H7 (cell line): Measurements from ENCODE around the gene CD7. TPM values are rescaled to one million over a fixed set of nuclear protein-coding genes. Genes with fewer than 3 reads are reported as not detected.
"Not testable (repeated sequence)": the region's sequence is repeated elsewhere in the genome, so short reads cannot be mapped to it uniquely, and the experiment has no call there.

Experiments used
- DNase-seq: peaks from one replicate; pipeline ENCODE4 v3.0.0; 2012
- H3K27me3 ChIP-seq: 2 replicates; pipeline ENCODE4 v1.6.0; 2011; ENCODE audit warnings: mild to moderate bottlenecking, low read length; ENCODE audit not compliant: control insufficient read depth, insufficient read depth
- H3K36me3 ChIP-seq: replicated peaks from 2 replicates; pipeline ENCODE4 v1.5.1; 2011; ENCODE audit warnings: low read length; ENCODE audit not compliant: control insufficient read depth, insufficient read depth
- H3K4me3 ChIP-seq: 2 replicates; pipeline ENCODE4 v1.5.1; 2011; ENCODE audit warnings: low read depth, mild to moderate bottlenecking, control low read depth, low read length, moderate library complexity; ENCODE audit not compliant: insufficient read depth
- total RNA-seq: library from RNA; depleted of rRNA; stranded (reverse); fragments of >200 nt; shearing (Covaris generic); gene quantifications from 2 replicates; pipeline ENCODE4 v1.2.3, GENCODE V29; 2014

The CD7 gene
- total RNA-seq, 1 experiment from 2014 or later: 0.38 TPM

DNA sequence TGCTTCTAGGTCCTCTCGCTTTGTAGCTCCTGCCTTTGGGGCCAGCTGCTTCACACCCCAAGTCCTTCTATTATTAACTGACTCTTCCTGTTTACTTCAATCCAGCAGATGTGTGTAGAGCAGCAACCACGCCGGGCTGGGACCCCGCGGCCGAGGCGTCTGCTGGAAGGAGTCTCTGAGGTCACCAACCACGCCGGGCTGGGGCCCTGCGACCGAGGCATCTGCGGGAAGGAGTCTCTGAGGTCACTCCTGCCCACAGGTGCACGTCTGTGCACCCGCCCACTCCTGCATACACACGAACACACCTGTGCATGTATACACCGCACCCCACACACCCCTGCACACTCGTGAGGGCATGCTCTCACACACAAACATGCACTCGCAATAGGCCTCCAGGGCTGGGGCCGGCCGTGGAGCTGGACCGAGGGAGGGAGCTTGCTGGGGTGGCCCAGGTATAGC, 33.9 kb upstream of the CD7 start:
- no peaks in the 10 kb centered on the region for H3K27me3 ChIP-seq
- DNase-seq: no peak
- no peaks in the 10 kb centered on the region for H3K36me3 ChIP-seq
- no peak overlapping the region for H3K4me3 ChIP-seq

DNA sequence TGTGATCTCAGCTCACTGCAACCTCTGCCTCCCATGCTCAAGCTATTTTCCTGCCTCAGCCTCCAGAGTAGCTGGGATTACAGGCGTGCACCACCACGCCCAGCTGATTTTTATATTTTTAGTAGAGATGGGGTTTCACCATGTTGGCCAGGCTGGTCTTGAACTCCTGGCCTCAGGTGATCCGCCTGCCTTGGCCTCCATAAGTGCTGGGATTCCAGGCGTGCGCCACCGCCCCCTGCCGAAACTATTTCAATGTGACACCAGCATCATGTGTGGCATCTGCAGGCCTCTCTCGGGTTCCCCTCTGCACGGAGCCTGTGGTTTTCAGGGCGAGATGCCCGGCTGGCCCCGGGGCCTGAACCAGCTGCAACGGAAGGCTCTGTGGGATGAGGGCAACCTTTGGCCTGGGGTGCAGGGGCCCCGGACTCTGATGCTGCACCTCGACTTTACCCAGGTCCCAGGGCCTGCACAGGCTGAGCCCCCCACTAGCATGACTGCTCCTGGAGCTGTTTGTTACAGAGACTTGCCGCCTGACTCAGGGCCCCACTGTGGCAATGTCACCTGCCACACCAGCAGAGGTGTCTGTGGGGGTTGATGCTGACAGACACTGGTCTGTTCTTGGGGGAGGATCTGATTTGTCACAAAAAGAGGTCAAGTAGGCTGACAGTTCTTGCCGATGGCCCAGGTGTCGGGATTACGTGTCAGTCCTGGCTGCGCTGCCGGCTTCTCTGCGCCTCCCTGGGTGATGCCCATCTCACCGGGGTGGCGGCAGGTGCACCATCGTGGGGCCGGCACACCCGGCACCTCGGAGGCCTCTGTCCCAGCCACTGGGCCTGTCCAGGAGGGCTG, 33.0 kb upstream of the CD7 start:
- H3K27me3 ChIP-seq: no peaks in the 10 kb centered on the region
- DNase-seq: peak; percentile 58
- H3K36me3 ChIP-seq: no peaks in the 10 kb centered on the region
- no peak overlapping the region for H3K4me3 ChIP-seq

DNA sequence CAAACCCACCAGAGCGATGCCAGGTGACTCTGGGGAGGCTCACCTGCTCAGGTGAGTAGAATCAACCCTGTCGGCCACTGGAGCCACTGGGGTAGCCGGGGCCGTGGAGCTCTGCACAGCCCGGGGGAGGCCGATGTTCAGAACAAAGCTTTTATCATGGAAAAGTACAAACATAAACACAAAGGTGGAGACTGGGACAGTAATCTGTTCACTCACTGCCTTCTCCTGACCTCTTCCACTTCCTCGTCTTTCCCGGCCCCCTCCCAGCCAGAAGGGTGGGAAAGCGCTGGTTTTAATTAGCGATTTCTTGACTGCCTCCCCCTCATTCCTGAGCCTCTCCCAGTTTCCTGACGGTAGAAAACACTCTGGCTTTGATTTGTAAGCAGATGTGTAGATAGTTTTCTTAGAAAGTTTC, 31.9 kb upstream of the CD7 start:
- H3K27me3 ChIP-seq: no peaks in the 10 kb centered on the region
- peak; percentile 61 for DNase-seq
- no peaks in the 10 kb centered on the region for H3K36me3 ChIP-seq
- no peak overlapping the region for H3K4me3 ChIP-seq

DNA sequence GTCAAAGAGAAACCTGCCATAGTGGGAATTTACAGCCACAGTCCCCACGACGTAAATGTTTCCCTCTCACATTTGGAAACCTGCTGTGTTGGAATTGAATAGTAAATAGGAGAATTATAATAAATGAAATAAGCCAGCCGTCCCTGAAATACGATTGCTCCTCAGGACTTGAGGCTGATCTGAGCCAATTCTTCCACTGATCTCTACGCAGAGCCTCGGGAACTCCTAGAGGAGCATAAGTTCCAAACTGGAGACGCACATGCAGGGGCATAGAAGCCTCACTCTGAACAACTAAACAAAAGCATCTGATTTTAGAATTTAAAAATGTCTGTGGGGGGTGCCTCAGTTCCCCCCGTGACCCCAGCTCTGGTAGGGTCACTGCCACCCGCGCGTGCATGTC, 31.5 kb upstream of the CD7 start:
- H3K4me3 ChIP-seq: no peak overlapping the region
- H3K36me3 ChIP-seq: no peaks in the 10 kb centered on the region
- no peaks in the 10 kb centered on the region for H3K27me3 ChIP-seq
- DNase-seq: no peak

DNA sequence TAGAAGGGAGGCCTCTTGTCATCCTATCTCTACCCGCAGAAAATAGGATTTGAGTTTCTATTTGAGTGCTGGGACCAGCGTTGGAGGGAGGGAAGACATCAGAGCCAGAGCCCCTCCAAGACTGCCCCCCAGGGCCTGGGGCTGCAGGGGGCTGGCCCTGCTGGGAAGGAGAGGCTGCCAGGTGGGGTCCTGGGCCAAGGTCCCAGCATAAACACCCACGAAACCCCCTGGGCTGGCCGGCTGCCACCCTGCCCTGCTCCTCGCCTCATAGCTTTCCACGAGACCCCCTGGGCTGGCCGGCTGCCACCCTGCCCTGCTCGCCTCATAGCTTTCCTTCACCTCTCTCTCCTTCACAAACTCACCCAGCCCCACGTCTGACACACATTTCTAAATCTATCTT, 31.0 kb upstream of the CD7 start:
- DNase-seq: no peak
- Histone ChIP-seq H3K36me3 (no peaks in the 10 kb centered on the region), H3K4me3 (no peak overlapping the region), H3K27me3 (no peaks in the 10 kb centered on the region)

DNA sequence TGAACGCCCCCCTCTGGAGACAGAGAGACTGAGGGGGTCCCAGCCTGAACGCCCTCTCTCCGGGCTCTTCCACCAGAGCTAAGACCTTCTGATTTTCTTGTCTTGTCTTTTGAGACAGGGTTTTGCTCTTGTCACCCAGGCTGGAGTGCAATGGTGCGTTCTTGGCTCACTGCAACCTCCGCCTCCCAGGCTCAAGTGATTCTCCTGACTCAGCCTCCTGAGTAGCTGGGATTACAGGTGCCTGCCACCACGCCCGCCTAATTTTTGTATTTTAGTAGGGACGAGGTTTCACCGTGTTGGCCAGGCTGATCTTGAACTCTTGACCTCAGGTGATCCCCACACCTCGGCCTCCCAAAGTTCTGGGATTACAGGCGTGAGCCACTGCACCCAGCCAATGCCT, 30.6 kb upstream of the CD7 start:
- H3K4me3 ChIP-seq, H3K36me3 ChIP-seq, DNase-seq, H3K27me3 ChIP-seq: not testable (repeated sequence)

DNA sequence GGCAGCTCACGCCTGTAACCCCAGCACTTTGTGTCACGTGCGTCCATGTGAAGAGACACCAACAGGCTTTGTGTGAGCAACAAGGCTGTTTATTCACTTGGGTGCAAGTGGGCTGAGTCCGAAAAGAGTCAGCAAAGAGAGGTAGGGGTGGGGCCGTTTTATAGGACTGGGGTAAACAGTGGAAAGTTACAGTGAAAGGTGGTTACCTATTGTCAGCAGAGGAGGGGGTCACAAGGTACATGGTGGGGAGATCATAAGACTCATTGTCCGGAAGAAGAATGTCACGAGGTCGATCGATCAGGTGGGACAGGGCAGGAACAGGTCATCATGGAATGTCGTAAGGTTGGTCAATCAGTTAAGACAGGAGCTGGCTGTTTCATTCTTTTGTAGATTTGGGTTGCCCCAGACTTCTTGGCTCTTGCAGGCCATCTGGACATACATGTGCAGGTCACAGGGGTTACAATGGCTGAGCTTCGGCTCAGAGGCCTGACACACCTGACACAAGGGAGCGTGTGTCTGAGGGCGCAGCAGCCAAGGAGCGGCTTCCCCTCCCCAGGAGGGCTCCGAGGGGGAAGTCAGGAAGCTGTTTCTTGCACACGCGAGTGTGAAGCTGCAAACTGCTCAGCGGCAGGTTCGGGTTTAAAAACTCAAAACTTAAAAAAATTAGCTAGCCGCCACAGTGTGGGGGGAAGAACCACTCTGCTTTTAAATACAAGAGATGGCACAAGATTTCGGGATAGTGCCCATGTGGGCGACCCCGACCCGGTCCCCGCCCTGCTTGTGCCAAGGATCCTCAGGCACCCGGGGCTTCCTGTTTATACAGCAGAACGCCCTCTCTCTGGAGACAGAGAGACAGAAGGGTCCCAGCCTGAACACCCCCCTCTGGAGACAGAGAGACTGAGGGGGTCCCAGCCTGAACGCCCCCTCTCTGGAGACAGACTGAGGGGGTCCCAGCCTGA, 29.2 kb upstream of the CD7 start:
- Histone ChIP-seq H3K27me3 (no peaks in the 10 kb centered on the region), H3K4me3 (no peak overlapping the region), H3K36me3 (no peaks in the 10 kb centered on the region)
- DNase-seq: no peak

DNA sequence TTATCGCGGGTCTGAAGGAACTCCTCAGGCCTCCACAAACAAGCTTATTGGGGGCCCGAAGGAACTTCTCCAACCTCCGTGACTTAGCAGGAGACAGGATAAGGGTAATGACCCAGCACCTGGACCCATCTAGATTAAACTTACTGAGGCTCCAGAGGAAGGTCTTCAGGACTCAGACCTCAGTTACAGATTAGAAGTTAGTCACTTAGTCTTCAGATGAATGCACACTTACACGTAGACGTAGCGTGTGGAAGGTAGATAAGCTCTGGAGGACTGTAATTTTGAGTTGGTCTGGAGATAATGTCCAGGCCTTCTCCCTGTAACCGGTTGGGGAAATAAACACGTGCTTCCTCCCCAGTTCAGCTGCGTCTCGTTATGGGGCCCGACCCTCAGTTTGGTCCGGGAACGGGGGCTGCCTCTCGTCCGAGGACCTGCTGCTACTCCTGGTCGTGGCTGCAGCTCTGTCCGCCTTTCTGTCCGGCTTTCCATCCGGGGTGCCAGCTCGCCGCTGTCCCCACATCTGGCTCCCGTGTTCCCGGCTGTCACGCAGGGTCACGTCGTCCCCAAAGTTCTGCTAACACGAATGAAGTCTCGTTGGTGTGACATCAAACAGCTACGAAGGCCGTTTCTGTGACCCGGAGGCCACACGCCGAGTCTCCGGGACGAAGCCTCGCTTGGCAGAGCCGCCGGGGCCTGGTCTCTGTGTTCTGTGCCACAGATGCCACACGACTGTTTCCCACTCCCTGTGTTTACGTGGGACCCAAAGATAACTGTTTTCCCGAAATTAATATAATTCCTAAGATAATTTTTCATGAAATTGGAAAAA, 28.0 kb upstream of the CD7 start:
- no peaks in the 10 kb centered on the region for H3K36me3 ChIP-seq
- no peak overlapping the region for H3K4me3 ChIP-seq
- H3K27me3 ChIP-seq: no peaks in the 10 kb centered on the region
- DNase-seq: no peak

DNA sequence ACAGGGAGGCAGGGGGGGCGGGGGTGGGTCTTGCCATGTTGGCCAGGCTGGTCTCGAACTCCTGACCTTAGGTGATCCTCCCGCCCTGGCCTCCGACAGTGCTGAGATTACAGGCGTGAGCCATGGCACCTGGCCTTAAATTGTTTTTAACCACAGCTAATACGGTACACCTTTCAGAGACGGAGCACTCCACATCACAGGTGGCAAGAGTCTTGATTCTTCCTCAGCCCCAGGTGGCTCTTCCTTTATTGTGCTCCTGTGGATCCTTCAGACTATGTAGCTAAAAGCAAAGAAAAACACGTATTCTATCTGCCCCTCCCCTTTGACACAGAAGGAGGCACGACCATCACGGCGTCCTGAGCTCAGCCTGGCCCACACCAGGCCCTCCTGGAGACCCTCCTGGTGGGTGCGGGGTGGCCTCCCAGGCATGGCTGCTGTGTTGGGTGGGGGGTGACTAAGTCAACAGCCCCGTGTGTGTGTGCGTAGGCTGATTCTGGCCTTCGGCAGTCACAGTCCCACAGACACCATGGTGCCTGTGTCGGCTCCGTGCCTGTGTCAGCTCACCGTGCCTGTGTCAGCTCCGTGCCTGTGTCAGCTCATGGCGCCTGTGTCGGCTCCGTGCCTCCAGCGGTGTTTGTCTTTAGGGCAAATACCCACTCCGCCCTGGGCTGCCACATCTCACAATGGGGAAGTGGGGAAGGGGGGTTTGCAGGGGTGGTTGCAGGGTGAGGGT, 26.9 kb upstream of the CD7 start:
- DNase-seq: no peak

DNA sequence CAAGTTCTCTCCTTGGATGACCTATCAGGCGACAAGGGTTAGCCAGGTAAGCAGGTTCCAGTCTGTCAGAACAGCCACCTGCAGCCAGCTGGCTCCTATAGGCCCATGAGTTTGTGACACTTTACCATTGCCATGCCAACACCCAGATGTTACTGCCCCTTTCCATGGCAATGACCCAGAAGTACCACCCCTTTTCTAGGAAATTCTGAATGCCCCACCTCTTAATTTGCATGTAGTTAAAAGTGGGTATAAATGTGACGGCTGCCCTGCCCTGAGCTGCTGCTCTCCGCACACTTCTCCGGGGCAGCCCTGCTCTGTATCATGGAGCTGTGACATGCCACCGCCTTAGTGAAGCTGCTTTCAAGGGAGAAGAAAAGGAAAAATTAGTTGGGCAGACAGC, 26.2 kb upstream of the CD7 start:
- Histone ChIP-seq H3K4me3 (no peak overlapping the region), H3K36me3 (no peaks in the 10 kb centered on the region), H3K27me3 (peaks cover 5% of the 10 kb centered on the region)
- DNase-seq: peak; percentile 62

More for the DNA sequence above, 26.9 kb upstream of the CD7 start:
- Histone ChIP-seq H3K4me3 (no peak overlapping the region), H3K27me3 (peaks cover under 1% of the 10 kb centered on the region; the same call in 1 of the 2 replicates), H3K36me3 (no peaks in the 10 kb centered on the region)

DNA sequence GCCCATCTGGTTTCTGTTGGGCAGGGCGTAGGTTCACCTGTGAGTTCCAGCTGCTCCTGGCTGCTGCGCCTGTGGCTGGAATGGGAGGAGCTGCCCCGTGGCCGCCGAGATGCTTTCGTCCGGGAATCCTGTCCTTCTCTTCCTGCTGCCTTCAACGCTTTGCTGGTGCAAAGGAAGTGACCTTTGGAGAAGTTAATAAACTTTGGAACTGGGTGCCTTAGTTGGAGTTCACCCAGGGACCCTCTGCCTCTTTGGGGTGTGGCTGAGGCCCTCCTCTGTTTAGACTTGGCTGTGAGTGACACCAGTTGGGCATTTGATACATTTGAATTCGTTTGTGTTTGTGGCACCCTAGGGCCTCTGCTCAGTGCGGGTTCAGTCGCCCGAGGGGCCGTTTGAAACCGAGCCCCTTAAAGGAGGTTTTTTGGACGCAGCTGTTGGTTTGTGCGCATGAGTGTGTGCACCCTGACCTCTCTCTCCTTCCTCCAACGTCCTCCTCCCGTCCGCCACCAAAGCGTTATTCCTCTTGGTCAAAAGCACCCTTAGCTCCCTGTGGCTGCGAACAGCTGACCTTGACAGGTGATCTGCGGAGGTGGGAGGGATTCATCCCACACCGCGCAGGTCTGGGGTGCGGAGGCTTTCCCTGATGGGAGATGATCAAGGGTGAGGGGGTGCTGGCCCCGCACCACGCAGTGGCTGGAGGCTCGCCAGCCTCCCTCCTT, 25.1 kb upstream of the CD7 start:
- H3K4me3 ChIP-seq: no peak overlapping the region
- H3K36me3 ChIP-seq: no peaks in the 10 kb centered on the region
- peaks cover 5% of the 10 kb centered on the region for H3K27me3 ChIP-seq
- DNase-seq: no peak

DNA sequence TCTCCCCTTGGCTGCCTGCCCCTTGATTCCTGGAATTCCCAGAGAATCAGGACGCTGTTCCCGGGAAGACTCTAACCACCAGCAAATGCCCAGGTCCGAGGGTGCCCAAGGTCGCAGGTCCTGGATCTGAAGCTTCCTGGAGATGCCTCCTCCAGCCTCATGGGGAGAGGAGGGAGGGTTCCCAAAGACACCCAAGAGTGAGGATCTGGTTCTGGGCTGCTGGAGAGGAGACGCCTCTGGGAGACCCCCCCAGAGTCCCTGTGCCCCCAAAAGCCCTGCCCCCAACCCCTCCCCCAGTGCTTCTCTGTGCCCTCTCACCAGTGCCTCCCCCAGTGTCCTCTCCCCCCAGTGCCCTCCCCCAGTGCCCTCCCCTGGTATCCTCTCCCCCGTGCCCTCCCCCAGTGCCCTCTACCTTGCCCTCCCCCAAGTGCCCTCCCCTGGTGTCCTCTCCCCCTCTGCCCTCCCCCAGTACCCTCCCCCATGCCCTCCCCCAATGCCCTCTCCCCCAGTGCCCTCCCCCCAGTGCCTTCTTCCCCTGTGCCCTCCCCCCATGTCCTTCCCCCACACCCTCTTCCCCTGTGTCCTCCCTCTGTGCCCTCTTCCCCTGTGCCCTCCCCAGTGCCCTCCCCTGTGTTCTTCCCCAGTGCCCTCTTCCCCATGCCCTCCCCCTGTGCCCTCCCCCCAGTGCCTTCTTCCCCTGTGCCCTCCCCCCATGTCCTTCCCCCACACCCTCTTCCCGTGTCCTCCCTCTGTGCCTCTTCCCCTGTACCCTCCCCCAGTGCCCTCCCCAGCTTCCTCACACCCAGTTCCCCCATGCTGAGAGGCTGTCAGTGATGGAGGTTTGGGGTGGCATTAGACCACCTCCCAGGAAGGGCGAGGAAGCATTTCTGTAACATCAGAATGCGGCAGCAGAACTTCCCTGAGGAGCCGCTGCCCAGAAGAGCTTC, 22.5 kb upstream of the CD7 start:
- no peak for DNase-seq
- no peak overlapping the region for H3K4me3 ChIP-seq
- H3K27me3 ChIP-seq: peaks cover 10% of the 10 kb centered on the region
- no peaks in the 10 kb centered on the region for H3K36me3 ChIP-seq
